ENCODE data around the gene MVD.

MVD gene, protein sequence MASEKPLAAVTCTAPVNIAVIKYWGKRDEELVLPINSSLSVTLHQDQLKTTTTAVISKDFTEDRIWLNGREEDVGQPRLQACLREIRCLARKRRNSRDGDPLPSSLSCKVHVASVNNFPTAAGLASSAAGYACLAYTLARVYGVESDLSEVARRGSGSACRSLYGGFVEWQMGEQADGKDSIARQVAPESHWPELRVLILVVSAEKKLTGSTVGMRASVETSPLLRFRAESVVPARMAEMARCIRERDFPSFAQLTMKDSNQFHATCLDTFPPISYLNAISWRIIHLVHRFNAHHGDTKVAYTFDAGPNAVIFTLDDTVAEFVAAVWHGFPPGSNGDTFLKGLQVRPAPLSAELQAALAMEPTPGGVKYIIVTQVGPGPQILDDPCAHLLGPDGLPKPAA

GRCh38 chr16:88662843-88663606 is at the start of gene MVD:
Gene MVD, minus strand, starts transcription at chr16:88663091. Its CDS starts 11 bp downstream, at chr16:88663080.
- ChIA-PET CTCF (interaction anchor here (1.2 to 2.0 kb wide), 5 partner anchors 10 to 195 kb away, joined by 3 to 6 read pairs (median 3); no protein-coding TSS in a partner anchor), POLR2A (interaction anchor here (0.6 to 1.1 kb wide), 5 partner anchors 13 to 195 kb away, joined by 3 read pairs; no protein-coding TSS in a partner anchor)
- H3K4me3 ChIP-seq (ENCODE audit: low read depth, low read length) = peak within 1 kb of the TSS; percentile 98
- peak; percentile 77 for DNase-seq (ENCODE audit: low read depth, low spot score)
- TF ChIP-seq, protein P1, sequence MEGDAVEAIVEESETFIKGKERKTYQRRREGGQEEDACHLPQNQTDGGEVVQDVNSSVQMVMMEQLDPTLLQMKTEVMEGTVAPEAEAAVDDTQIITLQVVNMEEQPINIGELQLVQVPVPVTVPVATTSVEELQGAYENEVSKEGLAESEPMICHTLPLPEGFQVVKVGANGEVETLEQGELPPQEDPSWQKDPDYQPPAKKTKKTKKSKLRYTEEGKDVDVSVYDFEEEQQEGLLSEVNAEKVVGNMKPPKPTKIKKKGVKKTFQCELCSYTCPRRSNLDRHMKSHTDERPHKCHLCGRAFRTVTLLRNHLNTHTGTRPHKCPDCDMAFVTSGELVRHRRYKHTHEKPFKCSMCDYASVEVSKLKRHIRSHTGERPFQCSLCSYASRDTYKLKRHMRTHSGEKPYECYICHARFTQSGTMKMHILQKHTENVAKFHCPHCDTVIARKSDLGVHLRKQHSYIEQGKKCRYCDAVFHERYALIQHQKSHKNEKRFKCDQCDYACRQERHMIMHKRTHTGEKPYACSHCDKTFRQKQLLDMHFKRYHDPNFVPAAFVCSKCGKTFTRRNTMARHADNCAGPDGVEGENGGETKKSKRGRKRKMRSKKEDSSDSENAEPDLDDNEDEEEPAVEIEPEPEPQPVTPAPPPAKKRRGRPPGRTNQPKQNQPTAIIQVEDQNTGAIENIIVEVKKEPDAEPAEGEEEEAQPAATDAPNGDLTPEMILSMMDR (IDR thresholded peaks at IDR 0.05; ENCODE audit: insufficient read depth, low read length, missing control alignments) = no peak

DNA sequence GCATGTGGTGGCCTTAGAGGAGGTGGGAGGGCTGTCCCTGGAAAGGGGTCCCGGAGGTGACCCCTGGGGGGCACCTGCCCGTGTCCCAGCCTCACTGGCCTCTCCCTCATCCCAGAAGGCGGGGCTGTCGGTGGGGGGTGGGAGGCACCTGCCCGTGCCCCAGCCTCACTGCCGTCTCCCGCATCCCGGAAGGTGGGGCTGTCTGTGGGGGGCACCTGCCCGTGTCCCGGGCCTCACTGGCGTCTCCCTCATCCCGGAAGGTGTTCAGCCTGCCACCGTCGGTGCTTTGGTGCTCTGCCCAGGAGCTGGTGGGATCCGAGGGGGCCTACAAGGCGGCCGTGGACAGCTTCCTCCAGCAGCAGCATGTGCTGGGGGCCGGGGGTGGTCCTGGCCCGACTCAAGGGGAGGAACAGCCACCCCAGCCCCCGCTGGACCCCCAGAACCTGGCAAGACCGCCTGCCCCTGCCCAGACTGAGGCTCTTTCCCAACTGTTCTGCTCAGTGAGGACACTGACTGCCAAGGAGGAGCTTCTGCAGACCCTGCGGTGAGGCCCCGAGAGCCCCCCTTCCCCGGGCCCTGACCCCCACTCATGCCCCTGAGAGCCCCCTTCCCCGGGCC is 49.6 kb upstream of the MVD start:
- TF ChIP-seq, protein P1 (IDR thresholded peaks at IDR 0.05; ENCODE audit: insufficient read depth, low read length, missing control alignments) = no peak
- ChIA-PET CTCF (interaction anchor here (0.9 kb wide), 1 partner anchor 25 kb away, joined by 3 read pairs; no protein-coding TSS in a partner anchor), POLR2A (no interaction called here)
- no peak overlapping the region for H3K4me3 ChIP-seq (ENCODE audit: low read depth, low read length)
- DNase-seq (ENCODE audit: low read depth, low spot score) = no peak

GRCh38 chr16:88711750-88712340 is 49.0 kb upstream of the MVD start:
- no peak for DNase-seq (ENCODE audit: low read depth, low spot score)
- H3K4me3 ChIP-seq (ENCODE audit: low read depth, low read length) = no peak overlapping the region
- CTCF ChIA-PET = no interaction called here
- POLR2A ChIA-PET = no interaction called here
- TF ChIP-seq, protein P1 (IDR thresholded peaks at IDR 0.05; ENCODE audit: insufficient read depth, low read length, missing control alignments) = no peak

GRCh38 chr16:88710556-88710955 is 47.7 kb upstream of the MVD start:
- POLR2A ChIA-PET = interaction anchor here (1.0 kb wide), 1 partner anchor 8 kb away, joined by 4 read pairs; no protein-coding TSS in a partner anchor
- TF ChIP-seq, protein P1 (IDR thresholded peaks at IDR 0.05; ENCODE audit: insufficient read depth, low read length, missing control alignments) = no peak
- no peak for DNase-seq (ENCODE audit: low read depth, low spot score)
- H3K4me3 ChIP-seq (ENCODE audit: low read depth, low read length) = no peak overlapping the region
- CTCF ChIA-PET = interaction anchor here (1.1 to 5.0 kb wide), 3 partner anchors 27 to 530 kb away, joined by 3 to 25 read pairs (median 3); no protein-coding TSS in a partner anchor

GRCh38 chr16:88706965-88707826 is 44.3 kb upstream of the MVD start:
- TF ChIP-seq, protein P1 (IDR thresholded peaks at IDR 0.05; ENCODE audit: insufficient read depth, low read length, missing control alignments) = no peak
- ChIA-PET POLR2A (interaction anchor here (1.0 to 1.1 kb wide), 2 partner anchors 66 to 96 kb away, joined by 3 to 4 read pairs; no protein-coding TSS in a partner anchor), CTCF (interaction anchor here (1.2 to 5.0 kb wide), 3 partner anchors 17 to 36 kb away, joined by 3 to 25 read pairs (median 4); no protein-coding TSS in a partner anchor)
- peak overlapping the region; percentile 96 for H3K4me3 ChIP-seq (ENCODE audit: low read depth, low read length)
- no peak for DNase-seq (ENCODE audit: low read depth, low spot score)
